ACC112 (cell line): ENCODE measurements around the gene PRKAG2.

Experiments used
- H2AFZ ChIP-seq: fragments of 200-600 bp; sonication (generic); one replicate; pipeline ENCODE4 v1.6.0; 2017; ENCODE audit warnings: antibody characterized with exemption, low read length; ENCODE audit not compliant: unreplicated experiment
- H3K27ac ChIP-seq: fragments of 200-600 bp; sonication (generic); 2 replicates; pipeline ENCODE4 v1.5.1; 2014; ENCODE audit warnings: low read depth, mild to moderate bottlenecking, antibody characterized with exemption, low read length, moderate library complexity
- H3K27me3 ChIP-seq: fragments of 200-600 bp; sonication (generic); 2 replicates; pipeline ENCODE4 v1.6.1; 2014; ENCODE audit warnings: mild to moderate bottlenecking, antibody characterized with exemption, low read length, moderate library complexity, mixed read lengths; ENCODE audit not compliant: insufficient read depth
- H3K36me3 ChIP-seq: fragments of 200-600 bp; sonication (generic); 2 replicates; pipeline ENCODE4 v1.6.1; 2016; ENCODE audit warnings: mild to moderate bottlenecking, antibody characterized with exemption, low read length, moderate library complexity, mixed read lengths; ENCODE audit not compliant: insufficient read depth
- H3K4me1 ChIP-seq: fragments of 200-600 bp; sonication (generic); one replicate; pipeline ENCODE4 v1.6.1; 2016; ENCODE audit warnings: low read length, mixed read lengths; ENCODE audit not compliant: insufficient read depth, unreplicated experiment, control insufficient read depth
- H3K4me3 ChIP-seq: fragments of 200-600 bp; sonication (generic); 2 replicates; pipeline ENCODE4 v1.5.1; 2014; ENCODE audit warnings: mild to moderate bottlenecking, low read depth, low read length
- H3K79me2 ChIP-seq: fragments of 200-600 bp; sonication (generic); one replicate; pipeline ENCODE4 v1.6.0; 2016; ENCODE audit warnings: low read length; ENCODE audit not compliant: control insufficient read depth, unreplicated experiment, insufficient read depth

Gene PRKAG2

DNA sequence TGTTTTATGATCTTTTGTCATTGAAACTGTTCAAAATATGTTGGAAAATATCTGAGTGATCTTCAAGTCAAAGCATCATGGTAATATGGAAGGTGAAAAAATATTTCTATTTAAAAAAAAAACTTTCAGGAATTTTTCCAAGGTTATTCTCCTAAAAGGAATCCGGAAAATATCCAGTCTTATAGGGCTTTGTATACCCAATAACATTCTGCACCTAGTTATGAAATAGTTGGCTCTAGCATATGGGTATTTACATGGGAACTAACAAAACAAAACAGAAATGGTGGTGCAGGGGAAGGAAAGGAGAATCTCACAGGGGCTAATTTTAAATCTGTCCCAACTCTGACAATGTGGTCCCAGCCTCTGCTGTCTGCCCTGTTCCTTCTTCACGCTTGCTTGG lies 190.1 kb downstream of the PRKAG2 start:
- Histone ChIP-seq H3K4me3 (no peak overlapping the region), H3K4me1 (peaks cover 34% of the 10 kb centered on the region), H3K36me3 (no peaks in the 10 kb centered on the region), H3K27ac (peak overlapping the region; percentile 82), H3K27me3 (no peaks in the 10 kb centered on the region), H3K79me2 (no peaks in the 10 kb centered on the region), H2AFZ (peak overlapping the region; percentile 39)

DNA sequence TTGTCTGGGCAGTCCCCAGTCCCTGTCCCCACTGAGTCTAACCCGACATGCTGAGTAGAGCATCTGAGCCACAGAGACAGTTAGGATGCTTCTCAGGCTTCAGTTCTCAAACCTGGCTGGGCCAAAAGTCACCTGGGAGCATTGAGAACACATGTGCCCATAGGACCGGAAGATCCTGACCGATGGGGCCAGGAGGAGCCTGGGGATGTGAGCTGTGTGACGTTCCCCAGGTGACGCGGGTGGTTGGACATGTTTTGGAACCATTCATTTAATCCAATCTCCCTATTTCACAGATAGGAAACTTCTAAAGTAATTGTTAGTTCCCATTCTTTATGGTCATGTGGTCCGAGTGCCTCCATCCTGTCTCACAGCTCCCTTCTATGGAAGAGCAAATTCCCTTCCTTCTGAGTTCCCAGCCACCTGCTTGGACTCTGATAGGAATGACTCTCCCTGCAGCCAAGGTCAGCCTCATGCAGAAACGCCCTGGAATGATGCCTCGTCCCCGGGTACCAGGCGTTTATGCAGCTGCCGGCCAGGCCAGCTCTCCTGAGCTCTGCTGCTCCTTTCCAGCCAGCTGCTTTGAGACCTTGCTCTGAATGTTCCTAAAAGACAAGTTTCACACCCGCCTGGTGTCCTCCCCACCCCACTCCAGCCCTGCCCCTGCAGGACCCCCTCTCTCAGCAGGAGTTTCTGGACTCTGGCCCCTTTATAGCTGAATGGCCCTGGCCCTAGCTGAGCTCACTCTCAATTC lies 190.7 kb downstream of the PRKAG2 start:
- H3K4me1 ChIP-seq: peaks cover 36% of the 10 kb centered on the region
- H2AFZ ChIP-seq: peak overlapping the region; percentile 4
- H3K27ac ChIP-seq: peak overlapping the region; percentile 82
- no peak overlapping the region for H3K4me3 ChIP-seq
- H3K79me2 ChIP-seq: no peaks in the 10 kb centered on the region
- H3K36me3 ChIP-seq: no peaks in the 10 kb centered on the region
- no peaks in the 10 kb centered on the region for H3K27me3 ChIP-seq

DNA sequence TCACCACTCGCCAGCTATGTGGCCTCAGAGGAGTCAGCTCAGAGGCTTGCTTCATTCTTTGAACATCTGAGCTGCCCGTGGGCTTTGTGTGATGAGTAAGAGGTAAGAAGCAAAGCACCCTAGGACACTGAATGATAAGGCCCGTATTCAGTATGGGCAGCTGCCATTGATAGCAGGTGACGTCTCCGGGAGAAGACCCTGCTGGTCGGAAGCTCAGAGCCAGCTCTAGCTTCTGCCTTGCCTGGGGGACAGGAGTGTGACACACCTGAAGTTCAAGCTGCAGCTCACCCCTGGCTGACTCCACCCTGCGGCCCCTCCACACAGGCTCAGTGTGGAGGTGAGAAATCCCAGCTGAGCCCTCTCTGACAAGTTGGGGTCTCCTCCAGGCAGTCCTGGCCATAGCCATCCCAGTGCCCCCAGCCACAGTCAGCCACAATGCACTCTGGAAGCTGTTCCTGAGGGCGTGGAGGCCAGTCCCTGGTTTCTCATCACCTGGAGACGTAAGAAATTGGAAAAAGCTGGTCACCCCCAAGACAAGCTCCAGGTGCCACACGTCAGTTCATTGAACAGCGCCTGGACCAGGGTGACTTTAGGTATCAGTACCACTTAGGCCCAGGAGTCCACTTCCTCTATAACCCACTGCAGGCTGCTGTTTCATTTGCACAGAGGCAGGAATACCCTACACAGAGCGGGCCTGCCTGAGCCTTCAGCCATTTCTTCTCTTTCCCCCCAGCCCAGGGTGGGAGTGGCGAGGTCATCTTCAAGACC lies 192.3 kb downstream of the PRKAG2 start:
- no peak overlapping the region for H3K27ac ChIP-seq
- peaks cover 40% of the 10 kb centered on the region for H3K4me1 ChIP-seq
- H3K4me3 ChIP-seq: no peak overlapping the region
- H3K27me3 ChIP-seq: no peaks in the 10 kb centered on the region
- no peaks in the 10 kb centered on the region for H3K36me3 ChIP-seq
- no peak overlapping the region for H2AFZ ChIP-seq
- H3K79me2 ChIP-seq: no peaks in the 10 kb centered on the region

DNA sequence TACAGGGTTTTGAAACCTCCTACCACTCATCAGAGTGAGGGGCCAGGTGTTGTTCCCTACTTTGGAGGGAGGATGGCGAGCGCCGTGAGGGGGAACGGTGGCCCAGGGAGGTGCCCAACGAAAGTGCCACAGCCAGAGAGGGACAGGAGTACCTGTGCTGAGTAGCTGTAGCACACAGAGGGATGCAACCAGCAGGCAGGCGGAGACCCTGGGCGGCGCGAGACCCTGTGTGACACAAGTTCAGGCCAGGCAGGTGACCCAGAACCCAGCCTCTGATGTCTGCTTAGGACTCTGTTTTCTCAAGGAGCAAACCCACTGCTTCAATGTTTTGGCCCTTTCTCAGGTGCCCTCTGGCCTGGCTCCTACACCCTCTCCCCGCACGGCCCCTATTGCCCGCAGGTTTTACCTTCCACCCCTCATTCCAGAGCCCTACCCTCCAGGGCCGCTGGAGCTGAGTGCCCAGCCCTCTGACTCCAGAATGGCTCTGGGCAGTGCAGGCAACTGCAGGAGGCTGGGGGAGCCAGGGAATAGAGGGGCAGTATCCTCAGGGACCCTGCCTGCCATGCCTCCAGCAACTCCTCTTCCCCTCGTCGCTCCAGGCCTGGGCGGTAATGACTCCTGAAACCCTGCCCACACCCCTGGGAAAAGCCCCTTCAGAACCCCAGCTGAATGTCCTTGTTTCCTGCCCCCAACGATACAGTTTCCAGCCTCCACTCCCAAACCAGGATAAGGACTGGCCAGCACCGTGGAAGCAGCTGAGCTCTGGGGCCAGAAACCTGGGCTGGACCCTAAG lies 193.1 kb downstream of the PRKAG2 start:
- Histone ChIP-seq H3K79me2 (no peaks in the 10 kb centered on the region), H3K27me3 (no peaks in the 10 kb centered on the region), H3K4me3 (no peak overlapping the region), H3K27ac (no peak overlapping the region), H3K4me1 (peaks cover 39% of the 10 kb centered on the region), H2AFZ (no peak overlapping the region), H3K36me3 (no peaks in the 10 kb centered on the region)

DNA sequence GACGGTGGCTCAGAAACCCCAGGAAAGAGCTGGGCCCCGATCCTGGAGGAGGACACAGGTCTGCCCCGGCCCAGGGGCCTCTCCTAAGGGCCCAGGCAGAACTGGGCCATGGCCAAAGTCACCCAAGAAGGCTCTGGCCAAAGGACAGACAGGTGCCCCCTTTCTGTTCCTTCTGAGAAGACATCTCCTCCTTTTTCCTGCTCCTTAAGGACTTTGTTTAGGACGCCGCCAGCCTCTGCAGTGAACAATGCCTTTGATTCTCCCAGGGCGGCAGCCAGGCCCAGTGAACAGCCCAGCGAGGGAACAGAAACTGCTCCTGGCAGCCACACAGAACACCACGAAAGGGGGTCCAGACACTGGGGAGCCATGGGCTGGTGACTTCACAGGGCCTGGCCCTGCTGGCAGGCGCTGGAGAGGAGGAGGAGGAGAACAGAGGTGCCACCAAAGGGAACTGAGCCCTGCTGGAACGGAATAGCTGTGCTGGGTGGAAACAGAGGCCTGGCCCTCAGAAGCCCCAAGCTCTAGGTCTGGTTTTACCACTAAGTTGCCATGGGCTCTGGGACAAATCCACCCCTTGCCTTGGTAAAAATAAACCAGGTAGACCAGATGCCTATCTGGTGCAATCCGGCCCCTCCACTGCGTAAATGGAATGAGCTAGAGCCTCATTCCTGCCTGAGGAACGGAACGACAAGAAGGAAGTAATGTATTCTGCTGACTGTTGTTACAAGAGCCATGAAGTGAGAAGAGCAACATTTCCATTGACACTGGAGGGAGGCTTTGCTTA lies 193.9 kb downstream of the PRKAG2 start:
- H3K27ac ChIP-seq: no peak overlapping the region
- H2AFZ ChIP-seq: no peak overlapping the region
- no peaks in the 10 kb centered on the region for H3K79me2 ChIP-seq
- no peaks in the 10 kb centered on the region for H3K27me3 ChIP-seq
- peaks cover 31% of the 10 kb centered on the region for H3K4me1 ChIP-seq
- H3K4me3 ChIP-seq: no peak overlapping the region
- H3K36me3 ChIP-seq: no peaks in the 10 kb centered on the region

DNA sequence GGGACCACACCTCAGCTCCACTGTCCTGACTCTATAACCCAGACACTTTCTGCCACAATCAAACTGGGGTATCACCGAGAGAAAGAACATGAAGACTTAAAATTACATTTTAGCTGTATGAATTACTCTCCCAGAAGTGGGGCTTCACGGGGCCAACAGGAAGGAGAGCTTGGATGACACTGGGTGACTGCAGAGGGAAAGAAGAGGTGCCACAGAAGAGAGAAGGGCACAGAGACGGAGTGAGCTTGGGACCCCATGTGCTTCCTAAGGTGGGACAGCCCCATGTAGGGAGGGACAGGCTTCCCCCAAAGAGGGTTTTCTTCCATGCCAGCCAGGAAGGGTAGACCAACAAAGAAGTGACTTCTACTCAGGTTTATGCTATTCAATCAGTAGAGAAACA lies 195.2 kb downstream of the PRKAG2 start:
- Histone ChIP-seq H2AFZ (no peak overlapping the region), H3K79me2 (no peaks in the 10 kb centered on the region), H3K4me3 (no peak overlapping the region), H3K27me3 (no peaks in the 10 kb centered on the region), H3K36me3 (no peaks in the 10 kb centered on the region), H3K27ac (no peak overlapping the region), H3K4me1 (peaks cover 18% of the 10 kb centered on the region)

DNA sequence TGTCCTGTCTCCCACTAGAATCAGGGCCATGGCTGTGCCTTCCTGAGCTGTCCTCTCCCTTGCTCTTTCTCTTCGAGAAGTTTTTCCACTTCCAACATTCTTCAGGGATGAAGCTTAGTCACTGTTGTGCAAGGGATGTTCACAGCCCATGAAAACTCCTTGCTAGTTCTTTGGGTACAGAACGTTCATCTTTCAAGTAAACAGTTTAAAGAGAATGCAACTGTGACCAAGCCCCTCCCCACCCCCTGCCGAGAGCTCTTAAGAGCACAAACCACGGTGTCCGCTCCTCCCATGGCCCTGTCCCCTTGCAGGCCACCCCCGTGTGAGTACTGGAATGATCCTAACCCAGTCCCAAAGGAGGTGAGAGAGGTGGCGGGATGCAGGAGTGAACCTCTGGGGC lies 196.1 kb downstream of the PRKAG2 start:
- Histone ChIP-seq H3K36me3 (no peaks in the 10 kb centered on the region), H3K79me2 (no peaks in the 10 kb centered on the region), H3K27ac (peak overlapping the region; percentile 68), H2AFZ (peak overlapping the region; percentile 40), H3K4me1 (peaks cover 14% of the 10 kb centered on the region), H3K27me3 (no peaks in the 10 kb centered on the region), H3K4me3 (no peak overlapping the region)

DNA sequence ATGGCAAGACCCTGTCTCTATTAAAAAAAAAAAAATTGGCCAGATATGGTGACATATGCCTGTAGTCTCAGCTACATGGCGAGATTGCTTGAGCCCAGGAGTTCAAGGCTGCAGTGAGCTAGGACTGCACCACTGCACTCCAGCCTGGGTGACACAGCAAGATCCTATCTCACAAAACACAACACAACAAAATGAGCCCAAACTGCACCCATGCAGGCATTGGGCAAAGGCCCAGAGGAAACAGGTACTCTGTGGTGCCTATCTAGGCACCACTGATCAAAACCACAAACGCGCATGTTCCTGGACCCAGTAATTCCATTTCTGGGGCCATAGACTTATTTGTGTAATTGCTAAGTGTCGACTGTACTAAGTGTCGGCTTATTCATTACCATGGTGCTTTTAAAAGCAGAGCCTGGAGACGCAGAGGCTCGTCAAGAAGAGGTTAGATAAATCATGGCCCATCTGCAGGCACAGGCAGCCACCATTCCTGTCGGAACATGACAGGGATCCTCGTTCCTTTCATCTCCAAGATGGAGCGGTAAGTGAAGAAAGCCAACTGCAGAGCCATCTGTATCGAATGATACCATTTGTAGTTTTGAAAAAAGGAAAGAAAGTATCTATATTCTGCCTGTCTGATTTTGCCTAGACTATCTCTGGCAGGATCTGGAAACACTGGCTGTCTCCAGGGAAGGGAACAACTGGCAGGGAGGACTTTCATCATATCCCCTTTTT lies 196.9 kb downstream of the PRKAG2 start:
- no peaks in the 10 kb centered on the region for H3K27me3 ChIP-seq
- no peaks in the 10 kb centered on the region for H3K36me3 ChIP-seq
- peaks cover 14% of the 10 kb centered on the region for H3K4me1 ChIP-seq
- H3K27ac ChIP-seq: peak overlapping the region; percentile 68
- H3K4me3 ChIP-seq: no peak overlapping the region
- no peaks in the 10 kb centered on the region for H3K79me2 ChIP-seq
- peak overlapping the region; percentile 40 for H2AFZ ChIP-seq

DNA sequence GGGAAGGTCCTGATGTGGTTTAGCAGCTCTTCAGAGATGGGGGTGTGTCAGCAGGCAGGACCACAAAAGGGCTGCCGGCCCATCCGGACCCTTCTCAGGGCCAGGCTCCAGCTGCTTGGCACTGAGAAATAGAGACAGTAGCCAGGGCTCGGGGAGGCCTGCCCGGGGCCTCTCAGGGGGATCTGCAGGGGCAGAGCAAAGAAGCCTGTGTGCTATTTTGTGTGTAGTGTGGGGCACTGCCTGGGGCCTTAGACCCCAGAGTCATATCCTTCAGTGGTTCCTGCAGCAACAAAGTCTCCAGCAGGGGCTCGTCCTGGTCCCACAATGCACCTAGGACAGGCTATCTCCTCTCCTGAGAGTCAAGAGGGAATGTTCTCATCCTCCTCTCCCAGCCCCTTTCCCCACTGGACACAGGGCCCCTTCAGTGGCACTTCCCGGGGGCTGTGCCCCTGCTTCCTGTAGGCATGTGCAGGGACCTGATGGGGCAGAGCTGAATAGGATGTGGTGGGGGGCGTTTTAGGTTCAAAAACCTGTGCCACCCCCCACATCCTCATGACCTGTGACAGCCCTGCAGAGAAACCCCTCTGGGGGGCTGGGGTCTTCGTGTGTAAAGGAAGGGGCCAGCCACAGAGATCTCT lies 197.7 kb downstream of the PRKAG2 start:
- Histone ChIP-seq H3K79me2 (no peaks in the 10 kb centered on the region), H3K27me3 (no peaks in the 10 kb centered on the region), H3K4me1 (peaks cover 14% of the 10 kb centered on the region), H3K4me3 (no peak overlapping the region), H3K27ac (no peak overlapping the region), H2AFZ (no peak overlapping the region), H3K36me3 (no peaks in the 10 kb centered on the region)
